WTC11 (cell line): Measurements from ENCODE around the gene CRBN.

Source experiments
- CBFB ChIP-seq: sonication (generic); formaldehyde crosslinking; IDR thresholded peaks from 2 replicates; pipeline ENCODE4 v1.8.1; 2022; ENCODE audit warnings: mild to moderate bottlenecking, low read depth, missing genetic modification reagents
- HMGA2 ChIP-seq: fragments of 250-450 bp; sonication (Bioruptor Pico); IDR thresholded peaks from 2 replicates; pipeline ENCODE4 v1.4.0; 2021; ENCODE audit warnings: mild to moderate bottlenecking, moderate library complexity
- MXD4 ChIP-seq: fragments of 250-450 bp; sonication (Bioruptor Pico); IDR thresholded peaks from 2 replicates; pipeline ENCODE4 v1.8.0; 2021; ENCODE audit warnings: mild to moderate bottlenecking, moderate library complexity, borderline replicate concordance
- NFATC4 ChIP-seq: fragments of 250-450 bp; sonication (Bioruptor Pico); IDR thresholded peaks from 2 replicates; pipeline ENCODE4 v1.9.0; 2021; ENCODE audit warnings: mild to moderate bottlenecking
- NR1H2 ChIP-seq: sonication (generic); formaldehyde crosslinking; IDR thresholded peaks from 2 replicates; pipeline ENCODE4 v1.9.0; 2021; ENCODE audit warnings: mild to moderate bottlenecking, moderate library complexity, missing genetic modification reagents
- SP1 ChIP-seq: sonication (generic); formaldehyde crosslinking; conservative IDR thresholded peaks from 2 replicates; pipeline ENCODE4 v1.8.1; 2022; ENCODE audit warnings: missing genetic modification reagents
- TEAD4 ChIP-seq: sonication (generic); formaldehyde crosslinking; IDR thresholded peaks from 2 replicates; pipeline ENCODE4 v1.8.0; 2022; ENCODE audit warnings: mild to moderate bottlenecking, missing genetic modification reagents
- ZBTB21 ChIP-seq: sonication (generic); formaldehyde crosslinking; IDR thresholded peaks from 2 replicates; pipeline ENCODE4 v1.8.1; 2023; ENCODE audit warnings: mild to moderate bottlenecking, missing genetic modification reagents, borderline replicate concordance
- TF ChIP-seq, protein P1 (sequence below): fragments of 200-600 bp; IDR thresholded peaks from 2 replicates; pipeline ENCODE4 v1.8.0; 2022; ENCODE audit warnings: antibody characterized with exemption
- TF ChIP-seq, protein P2 (sequence below): sonication (generic); formaldehyde crosslinking; IDR thresholded peaks from 2 replicates; pipeline ENCODE4 v1.8.0; 2022; ENCODE audit warnings: mild to moderate bottlenecking, missing genetic modification reagents
- TF ChIP-seq, protein P3 (sequence below): sonication (generic); formaldehyde crosslinking; IDR thresholded peaks from 2 replicates; pipeline ENCODE4 v1.8.0; 2023; ENCODE audit warnings: missing genetic modification reagents

DNA sequence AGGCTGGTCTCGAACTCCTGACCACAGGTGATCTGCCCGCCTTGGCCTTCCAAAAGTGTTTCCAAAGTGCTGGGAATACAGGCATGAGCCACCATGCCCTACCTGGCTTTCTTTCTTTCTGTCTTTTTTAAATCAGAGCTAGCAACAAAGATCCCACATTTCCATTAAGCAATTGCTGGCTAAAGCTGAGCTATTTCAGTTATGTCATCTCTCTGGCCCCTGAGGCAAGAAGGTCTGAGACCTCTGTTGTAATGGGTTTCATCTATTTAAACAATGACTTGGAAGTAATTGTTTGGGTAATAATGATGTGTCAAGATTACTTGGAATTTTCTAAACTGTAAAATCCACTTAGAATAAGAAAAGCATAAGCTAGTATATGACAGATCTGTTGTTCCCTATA, 30.2 kb upstream of the CRBN start:
- TF ChIP-seq, protein P1, sequence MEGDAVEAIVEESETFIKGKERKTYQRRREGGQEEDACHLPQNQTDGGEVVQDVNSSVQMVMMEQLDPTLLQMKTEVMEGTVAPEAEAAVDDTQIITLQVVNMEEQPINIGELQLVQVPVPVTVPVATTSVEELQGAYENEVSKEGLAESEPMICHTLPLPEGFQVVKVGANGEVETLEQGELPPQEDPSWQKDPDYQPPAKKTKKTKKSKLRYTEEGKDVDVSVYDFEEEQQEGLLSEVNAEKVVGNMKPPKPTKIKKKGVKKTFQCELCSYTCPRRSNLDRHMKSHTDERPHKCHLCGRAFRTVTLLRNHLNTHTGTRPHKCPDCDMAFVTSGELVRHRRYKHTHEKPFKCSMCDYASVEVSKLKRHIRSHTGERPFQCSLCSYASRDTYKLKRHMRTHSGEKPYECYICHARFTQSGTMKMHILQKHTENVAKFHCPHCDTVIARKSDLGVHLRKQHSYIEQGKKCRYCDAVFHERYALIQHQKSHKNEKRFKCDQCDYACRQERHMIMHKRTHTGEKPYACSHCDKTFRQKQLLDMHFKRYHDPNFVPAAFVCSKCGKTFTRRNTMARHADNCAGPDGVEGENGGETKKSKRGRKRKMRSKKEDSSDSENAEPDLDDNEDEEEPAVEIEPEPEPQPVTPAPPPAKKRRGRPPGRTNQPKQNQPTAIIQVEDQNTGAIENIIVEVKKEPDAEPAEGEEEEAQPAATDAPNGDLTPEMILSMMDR = no peak
- TF ChIP-seq ZBTB21 (CRISPR knock-in tag) (no peak), TEAD4 (CRISPR knock-in tag) (no peak), NFATC4 (CRISPR knock-in tag) (no peak), MXD4 (CRISPR knock-in tag) (no peak), NR1H2 (CRISPR knock-in tag) (no peak), CBFB (CRISPR knock-in tag) (no peak), HMGA2 (CRISPR knock-in tag) (no peak), SP1 (CRISPR knock-in tag) (no peak)
- TF ChIP-seq, protein P2, sequence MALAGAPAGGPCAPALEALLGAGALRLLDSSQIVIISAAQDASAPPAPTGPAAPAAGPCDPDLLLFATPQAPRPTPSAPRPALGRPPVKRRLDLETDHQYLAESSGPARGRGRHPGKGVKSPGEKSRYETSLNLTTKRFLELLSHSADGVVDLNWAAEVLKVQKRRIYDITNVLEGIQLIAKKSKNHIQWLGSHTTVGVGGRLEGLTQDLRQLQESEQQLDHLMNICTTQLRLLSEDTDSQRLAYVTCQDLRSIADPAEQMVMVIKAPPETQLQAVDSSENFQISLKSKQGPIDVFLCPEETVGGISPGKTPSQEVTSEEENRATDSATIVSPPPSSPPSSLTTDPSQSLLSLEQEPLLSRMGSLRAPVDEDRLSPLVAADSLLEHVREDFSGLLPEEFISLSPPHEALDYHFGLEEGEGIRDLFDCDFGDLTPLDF (CRISPR knock-in tag) = no peak
- TF ChIP-seq, protein P3, sequence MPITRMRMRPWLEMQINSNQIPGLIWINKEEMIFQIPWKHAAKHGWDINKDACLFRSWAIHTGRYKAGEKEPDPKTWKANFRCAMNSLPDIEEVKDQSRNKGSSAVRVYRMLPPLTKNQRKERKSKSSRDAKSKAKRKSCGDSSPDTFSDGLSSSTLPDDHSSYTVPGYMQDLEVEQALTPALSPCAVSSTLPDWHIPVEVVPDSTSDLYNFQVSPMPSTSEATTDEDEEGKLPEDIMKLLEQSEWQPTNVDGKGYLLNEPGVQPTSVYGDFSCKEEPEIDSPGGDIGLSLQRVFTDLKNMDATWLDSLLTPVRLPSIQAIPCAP (CRISPR knock-in tag) = no peak
